ENCODE measurements around the gene HOXB8.

The HOXB8 gene

DNA sequence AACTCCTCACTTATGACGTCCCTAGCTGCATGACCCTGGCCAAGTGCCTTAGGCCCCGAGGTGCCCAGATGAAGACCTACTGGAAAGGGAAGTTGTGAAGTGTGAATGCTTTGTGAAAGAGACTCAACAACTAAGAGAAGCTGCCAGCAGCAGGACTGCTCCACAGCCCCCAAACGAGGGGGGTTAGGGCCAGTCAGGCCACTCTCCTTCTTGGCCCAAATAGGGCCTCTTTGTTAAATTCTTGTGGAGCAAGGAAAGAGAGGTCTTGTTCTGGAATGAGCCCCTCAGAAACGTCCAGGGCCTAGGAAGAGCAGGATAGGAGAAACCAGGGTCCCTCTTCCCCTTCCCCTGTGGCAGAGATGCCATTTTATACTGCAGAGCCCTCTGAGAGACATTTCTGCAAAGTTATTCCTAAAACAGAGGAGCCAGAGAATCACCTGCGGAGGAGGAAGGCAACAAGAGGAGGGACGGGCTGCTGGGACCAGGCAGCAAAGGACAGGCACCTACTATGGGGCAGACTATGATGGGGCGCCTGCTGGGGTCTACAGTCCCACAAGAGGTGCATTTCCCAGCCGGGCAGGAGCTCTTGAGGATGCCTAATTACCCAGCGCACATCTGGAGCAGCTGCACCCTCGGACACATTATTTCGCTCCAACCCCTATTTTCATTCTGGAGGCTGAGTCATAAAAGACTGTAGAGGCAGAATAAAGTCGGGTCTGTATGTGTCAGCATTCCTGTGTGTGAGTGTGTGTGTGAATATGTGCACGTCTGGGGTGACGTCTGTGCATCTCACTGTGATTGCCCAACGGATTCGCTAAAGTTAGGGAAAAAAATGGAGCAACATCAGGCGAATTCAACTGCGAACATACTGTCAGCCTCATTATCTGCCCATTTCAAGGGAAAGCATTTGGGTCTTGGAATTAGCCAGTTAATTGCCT lies 22.5 kb upstream of the HOXB8 start:
- no peak for DNase-seq

DNA sequence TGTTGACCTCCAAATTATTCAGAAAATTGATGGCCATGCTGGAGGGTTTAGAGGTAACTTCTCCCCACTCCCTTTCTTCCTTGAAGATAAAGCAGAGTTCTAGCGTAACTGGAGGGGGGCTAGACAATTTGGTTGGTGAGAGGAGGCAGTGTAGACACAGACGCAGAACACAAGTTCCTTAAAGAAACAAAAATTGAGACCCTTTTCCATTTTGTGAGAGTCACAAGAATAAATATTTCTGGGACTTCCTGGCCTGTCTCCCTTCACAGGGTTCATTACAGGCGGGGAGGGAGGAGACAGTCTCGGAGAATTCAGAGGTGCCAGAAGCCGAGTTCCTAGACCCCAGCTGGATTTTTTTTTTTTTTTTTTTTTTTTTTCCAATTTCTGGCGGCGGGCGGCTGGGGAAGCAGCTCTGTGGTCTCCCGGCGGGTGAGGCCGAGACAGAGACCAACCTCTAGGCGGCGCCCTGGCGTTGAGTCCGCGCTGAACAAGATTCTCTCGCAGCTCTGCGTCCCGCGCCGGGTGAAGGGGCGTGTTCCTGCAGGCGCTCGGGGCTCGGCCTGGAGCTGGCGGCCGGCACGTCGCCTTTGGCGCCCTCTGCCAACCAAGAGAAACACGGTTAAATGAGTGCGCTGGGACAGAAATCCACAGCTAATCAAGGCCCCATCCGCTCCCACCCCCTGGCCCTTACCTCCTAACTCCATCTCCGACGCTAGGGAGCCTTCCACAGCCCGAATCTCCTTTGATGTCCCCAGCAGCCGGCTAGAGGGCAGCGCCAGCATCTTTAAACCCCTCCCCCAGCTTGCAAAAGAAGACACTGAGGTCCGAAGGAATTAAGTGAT lies 21.3 kb upstream of the HOXB8 start:
- DNase-seq: peak; percentile 79

DNA sequence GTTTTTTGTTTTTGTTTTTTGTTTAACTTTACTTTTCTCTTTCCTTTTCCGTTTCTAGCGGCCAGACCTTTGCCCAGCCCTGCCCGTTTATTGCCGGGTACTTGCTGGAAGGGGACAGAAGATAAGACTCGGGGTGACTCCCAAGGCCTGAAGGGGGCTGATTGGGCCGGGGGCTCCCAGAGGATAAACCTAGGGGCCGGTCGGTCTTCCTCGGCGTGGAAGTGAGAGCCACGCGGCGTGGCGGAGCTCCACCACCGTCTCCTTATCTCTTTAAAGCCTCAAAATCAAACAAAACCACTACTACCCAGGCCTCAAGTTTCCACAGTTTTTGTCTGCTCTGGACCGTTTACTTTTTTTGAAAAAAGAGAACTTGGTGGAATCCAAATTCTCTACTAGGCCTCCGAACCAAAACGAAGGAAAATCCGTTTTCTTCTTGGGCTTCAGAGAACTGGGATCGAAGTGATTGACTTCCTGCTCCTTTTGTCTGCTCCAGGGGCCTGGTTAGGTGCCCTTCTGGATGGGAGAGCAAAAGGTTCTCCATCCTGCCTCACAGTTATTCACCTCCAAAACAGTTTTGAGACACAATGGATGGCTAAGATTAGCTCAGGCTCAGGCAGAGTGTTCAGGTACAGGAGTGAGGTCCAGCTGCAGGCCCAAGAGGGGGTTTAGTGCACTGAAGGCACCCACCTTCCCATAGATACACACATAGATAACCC lies 19.6 kb upstream of the HOXB8 start:
- DNase-seq: no peak

DNA sequence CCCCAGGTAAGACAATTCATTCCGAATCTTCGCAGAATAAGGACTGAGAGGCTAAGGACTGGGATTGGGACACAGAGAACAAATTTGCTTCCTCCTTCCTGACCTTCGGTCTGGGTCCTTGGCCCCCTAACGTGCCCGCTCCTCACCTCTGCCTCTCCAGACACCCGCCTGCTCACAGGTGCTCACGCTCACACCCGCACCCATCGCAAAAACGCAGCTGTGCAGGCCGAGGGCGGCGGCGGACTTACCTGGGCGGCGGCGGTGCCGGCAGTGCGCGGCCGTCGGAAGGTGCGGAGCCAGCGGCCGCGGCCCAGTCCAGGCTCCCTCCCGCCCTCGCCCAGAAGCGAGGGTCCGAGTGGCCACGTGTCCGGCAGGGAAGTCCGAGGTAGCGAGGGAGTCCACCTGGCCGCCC lies 18.2 kb upstream of the HOXB8 start:
- DNase-seq: no peak

DNA sequence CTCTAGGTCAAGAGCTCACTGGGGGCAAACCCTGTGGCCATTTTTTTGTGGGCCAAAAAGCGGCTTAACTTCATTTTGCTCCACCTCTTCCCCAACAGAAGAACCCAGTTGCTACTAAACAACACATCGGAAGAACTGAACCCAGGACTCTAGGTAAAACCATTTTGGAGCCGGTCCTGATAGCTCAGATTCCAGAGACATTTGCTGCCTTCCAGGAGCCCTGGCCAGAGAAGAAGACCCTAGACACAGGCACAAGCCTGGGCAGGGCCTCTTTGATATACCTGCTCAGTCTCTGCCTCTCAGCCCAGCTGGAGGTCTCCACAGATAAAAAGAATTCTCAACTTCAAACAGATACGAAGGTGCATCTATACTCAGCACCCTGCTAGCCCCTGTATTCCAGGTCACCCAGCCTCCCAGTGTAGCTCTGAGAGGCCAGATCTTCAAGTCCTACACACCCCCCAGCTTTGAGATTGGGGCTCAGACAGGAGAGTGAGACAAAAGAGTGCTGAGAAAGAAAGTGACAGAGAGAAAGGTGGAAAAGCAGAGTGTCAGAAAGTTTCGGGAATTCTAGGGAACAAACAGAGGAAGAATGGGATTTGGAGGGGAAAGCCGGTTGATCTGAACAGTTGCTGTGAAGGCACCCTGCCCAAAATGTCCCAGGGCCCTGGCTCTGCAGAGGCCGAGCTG lies 17.6 kb upstream of the HOXB8 start:
- no peak for DNase-seq

DNA sequence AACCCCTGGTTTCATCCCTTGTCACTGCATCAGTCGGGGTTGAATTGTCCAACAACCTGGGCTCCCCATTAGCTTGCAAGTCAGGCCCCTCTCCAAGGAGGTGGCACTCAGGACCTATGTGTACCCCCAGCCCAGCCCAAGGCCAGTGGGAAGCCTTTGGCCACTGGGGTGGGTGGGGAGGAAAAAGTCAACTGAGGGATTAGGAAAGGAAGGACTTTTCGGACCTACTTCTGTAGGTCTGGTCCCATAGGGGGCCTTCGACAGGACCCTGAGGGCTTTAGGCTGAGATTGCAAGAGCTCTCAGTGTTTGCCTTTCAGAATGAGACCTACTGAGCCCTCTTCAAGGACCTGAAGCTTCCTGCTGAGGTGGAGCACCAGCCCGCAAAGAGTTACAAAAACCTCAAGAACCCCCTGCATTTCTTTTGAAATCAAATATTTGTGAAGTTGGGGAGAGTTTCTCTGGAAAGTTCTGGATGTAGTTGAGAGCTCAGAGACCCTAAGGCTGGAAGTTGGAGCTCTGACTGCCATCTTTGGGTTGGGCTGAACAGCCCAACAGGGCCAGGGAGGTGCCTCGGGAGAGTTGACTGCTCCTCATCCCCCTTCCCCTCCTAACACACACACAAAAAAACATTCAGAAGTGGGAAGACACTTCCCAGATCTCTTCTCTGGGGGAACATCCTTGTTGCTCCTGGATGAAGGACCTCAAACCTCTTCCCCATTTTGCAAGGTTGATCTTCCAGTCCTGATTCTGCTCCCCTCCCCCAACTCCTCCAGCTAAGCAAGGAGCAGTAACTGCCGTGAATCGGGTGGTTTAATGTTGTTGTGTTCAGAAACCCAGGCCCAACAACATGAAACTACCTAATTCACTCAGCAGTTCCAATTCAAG lies 16.8 kb upstream of the HOXB8 start:
- DNase-seq: no peak

DNA sequence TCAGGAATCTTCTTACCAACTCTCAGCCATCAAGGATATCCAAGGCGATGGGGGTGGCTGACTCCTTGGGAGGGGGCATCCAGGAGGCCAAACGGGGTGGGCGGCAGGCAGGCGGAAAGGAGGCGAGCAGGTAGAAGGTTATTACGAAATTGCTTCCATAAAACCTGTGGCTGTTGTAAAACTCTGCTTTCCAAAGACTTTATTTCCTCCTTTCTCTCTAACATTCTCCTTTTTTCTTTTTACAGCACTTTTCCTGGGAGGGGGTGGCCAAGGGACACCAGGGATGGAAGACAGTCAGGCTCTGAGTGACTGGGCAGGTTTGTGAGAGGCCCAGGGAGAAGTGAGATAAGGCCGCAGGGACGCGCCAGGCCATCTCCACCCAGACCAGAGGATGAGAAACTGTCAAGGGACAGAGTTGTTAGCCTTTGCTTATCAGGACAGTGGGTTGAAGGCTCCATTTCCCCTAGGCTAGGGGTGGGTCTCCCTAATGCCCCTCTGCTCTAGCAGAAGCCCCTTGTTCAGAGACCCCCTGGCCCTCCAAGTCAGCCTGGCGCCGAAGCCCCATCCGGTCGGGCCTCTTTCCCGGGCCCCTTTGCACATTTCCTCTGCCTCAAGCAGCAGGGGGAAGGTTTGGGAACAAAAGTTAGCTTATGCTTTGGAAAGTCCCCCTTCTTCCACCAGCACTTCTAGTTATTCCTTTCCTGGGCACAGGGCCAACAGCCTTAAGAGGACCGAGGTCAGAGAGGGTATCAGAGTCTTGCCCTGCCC lies 16.0 kb upstream of the HOXB8 start:
- no peak for DNase-seq

DNA sequence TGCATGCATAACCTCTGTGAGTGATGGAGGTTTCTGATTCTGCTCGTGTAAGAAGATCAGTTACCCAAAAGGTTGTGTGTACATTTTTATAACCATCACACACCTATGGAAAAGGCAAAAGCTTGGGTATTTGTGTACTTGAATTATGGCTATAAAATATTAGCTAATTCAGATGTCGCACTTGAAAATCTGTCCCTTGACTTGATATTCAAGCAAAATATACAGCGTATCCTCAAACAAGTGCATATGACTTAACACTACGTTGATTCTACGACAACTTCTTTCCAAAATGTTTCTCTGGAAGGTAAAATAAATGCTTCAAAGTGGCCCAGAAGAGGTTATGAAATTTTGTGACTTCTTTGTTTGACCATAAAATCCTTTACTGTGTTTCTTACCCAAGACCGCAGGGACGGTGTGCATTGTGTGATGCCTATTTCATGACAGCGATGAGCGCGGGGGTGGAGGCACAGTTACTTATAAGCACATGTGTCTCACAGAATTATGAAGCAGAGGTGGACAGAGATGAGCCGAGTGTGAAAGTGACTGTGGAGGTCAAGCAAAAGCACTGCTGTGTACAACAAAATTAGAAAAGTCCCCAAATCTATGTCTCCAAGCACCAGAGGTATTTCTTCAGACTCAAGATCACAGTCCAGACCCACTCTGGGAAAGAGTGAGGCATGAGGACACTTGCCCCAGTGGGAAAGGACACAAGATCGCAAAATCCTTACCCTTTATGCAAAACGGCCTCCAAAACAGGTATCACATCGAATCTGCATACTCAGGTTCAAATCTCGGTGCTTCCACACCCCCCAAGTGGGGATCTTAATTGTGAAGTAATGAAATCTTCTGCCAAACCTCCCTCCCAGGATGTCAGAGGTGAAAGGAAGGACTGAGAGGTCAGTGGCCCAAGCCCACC lies 15.2 kb upstream of the HOXB8 start:
- DNase-seq: no peak

DNA sequence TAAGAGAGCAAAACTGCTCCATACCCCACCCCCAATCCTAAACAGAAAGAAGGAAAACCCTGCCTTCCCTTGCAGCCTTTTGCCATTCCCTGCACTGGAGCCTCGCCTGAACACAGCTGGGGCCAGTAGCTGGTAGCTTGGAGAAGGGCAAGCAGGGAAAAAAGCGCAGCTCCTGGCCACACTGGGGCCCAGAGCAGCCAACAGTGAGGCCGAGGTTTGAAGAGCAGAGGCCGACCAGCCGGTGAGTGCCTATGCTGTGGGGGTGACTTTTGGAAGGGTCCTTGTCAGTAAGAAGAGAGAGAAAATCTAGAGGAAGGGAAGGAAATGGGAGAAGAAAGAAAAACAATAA lies 14.3 kb upstream of the HOXB8 start:
- DNase-seq: no peak

DNA sequence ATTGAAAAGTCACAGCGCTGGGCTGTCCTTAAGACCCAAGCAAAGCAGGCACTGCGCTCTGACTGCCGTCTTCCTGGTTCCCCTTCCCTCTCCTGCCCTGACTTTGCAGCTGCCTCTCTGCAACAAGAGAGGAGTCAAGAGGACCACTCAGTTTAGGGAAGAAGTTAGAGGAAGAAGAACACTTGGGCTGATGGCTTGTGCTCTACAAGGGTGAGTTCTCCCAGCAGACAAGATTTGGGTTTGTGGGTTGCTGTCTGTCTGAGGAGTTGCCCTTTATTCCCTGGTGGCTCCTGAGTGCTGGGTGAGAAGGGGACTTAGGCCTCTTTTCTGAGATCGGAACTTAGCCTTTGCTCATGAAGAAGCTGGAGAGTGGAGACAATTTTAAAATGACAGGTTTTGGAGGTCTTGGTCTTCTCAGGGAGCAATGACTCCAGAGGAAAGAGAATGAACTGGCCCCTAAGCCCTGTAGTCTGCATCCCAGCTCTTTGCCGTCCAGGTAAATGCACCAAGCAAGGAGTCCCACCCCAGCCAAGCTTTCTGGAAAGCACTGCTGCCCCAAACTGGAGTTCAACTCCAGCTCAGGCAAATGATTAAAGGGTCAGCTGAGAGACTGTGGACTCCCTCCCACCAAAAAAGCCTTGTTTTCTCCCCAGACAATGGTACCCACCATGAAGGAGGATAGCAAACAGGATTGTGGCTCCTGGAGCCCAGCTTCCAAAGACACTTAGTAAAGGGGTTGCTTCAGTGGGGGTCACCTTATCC lies 13.7 kb upstream of the HOXB8 start:
- DNase-seq: no peak

DNA sequence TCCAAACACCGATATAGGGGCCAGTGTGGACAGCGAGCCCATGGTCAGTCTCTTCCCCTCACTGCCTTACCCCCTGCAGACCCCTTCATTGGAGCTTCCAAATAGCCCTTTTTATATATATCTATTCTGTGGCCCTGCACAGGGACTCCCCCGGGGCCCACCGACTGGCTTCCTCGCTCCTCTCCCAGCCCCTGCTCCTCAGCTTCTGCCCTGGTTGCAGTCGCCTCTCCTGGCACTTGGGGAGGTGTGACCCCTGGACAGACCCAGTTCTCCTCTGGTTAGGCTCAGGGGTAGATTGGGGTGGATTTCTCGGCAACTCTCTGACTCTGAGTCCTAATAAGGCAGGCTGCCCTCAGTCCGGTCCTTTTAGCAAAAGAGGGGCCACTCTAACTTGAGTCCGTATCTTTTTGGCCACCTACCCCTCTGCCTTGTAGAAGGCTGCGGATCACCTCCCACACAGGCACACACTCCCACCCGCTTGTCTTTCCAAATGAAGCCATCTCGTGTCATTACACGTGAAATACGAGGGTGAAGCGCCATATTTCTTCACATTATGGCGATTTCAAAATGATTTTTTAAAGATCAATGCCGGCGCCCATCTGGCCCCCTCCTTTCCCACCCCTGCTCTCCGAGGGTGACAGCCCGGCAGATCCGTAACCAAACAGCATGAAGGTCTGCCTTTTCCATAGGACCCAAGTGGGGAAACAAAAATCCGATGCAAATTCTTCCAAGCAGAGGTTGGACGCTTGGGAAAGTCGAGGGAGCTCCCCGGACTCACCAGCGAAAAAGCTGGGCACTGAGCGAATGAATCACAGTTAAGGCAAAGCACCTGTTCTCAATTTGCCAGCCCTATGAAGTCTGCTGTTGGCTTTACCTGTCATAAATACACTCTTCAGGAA lies 12.8 kb upstream of the HOXB8 start:
- DNase-seq: no peak

DNA sequence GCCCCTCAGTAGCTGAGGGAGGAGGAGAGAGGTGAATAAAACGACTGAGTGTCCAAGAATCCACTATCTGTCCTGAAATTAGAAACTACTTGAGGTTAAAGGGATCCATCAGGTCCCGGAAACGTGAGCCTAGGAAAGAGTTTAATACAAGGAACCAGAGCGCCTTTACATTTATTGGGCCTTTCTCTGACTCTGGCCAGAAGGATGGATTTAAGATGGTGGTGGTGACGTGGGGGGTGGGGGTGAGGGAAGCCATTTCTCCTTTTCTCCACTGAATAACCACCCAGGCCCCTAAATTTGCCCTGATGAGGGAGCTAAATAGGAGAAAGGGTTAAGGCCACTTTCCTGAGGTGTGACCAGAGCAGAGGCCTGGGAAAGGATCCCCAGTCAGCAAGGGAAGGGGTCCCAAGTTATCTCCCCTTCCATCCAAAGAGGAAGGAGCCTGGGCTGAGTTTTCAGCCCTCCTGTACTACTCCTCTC lies 12.1 kb upstream of the HOXB8 start:
- DNase-seq: no peak

DNA sequence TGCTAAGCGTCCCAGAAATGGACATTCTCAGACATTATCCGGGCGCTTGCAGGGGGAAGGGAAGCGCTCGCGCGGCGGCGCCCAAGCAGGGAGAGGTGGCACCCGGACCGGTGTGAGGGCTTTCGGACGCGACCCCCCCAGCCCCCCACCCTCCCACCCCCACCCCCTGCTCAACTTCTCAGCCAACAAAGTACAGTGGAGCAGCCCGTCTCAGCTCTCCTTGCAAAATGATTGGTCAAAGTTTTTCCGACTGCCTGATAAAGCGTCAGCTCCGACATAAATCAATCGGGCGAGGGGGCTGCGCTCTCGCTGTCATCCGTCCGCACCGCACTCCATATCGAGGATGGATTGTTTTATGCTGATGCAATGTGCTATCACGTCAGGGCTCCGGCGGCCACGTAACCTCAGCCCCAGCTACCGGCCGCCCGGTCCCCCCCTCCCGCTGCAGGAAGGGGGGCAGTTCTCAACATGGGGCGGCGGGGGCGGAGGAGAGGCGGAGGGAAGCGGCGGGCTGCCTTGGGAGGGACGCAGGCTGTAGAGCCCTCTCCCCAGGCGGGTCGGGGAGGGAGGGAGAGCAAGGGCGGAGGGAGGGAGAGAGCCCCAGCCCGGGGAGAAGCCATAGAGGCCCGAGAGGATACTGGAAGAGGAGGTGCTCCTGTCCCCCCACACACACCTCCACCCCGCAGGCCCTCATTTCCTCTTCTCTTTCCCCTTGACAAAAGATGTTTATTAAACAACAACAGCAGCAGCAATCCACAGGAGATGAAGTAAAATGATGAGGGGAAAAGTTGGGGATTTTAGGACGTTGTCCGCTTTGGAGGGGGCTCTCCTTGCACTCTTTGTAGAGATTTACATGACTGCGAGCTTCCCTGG lies 11.4 kb upstream of the HOXB8 start, which contains the start of gene HOXB9:
Gene HOXB9, minus strand, starts transcription at position 114 of the 873 bp plus-strand sequence. Its CDS starts 89 bp downstream, at position 25.
- DNase-seq: no peak

DNA sequence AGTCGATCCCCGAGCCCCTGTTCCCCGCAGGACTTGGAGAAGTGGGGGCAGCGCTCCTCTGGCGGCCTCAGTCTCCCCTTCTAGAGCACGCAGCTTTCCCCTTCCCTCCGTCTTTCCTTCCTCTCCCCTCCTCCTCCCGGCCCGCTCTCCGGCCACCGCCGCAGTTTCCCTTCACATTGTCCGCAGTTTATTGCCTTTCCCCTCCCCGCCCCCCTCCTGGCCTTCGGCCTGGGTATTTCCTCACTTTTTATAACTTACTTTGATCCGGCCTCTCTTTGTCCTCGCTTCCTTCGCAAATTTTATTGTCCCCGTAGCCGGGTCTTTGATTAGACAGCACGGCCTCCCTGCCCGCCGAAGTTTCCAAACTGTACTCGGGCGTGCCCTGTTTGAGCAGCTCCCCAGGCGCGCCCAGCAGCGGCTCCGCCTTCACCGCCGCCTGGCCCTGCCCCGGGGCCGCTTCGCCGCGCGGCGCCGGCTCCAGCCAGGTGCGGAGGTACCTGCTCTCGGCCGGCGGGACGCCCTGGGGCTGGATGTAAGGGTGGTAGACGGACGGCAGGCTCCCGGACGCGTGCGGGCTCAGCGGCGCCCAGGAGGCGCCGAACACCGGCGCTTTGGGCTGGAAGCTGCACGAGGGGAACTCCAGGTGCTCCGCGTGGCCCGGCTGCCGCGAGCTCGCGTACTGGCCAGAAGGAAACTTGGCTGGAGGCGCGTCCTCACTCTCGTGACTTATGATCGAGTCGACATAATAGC lies 10.6 kb upstream of the HOXB8 start:
- DNase-seq: peak; percentile 47

All from NCI-H526 treated with DMSO at 0.1 percent for 48 hours (cell line).